H9 (cell line): ENCODE measurements around the gene SLC25A34. TPM values are rescaled to one million over a fixed set of nuclear protein-coding genes. Genes with fewer than 3 reads are reported as not detected.

Experiments
- DNase-seq: peaks from one replicate; pipeline ENCODE4 v3.0.0-alpha.2; 2017
- H2AFZ ChIP-seq: one replicate; pipeline ENCODE4 v1.6.1; 2013; ENCODE audit warnings: mild to moderate bottlenecking, low read length, control low read depth, moderate library complexity
- H2AK5ac ChIP-seq: 2 replicates; pipeline ENCODE4 v1.6.1; 2013; ENCODE audit warnings: low read length, control low read depth, mixed read lengths; ENCODE audit not compliant: insufficient read length
- H2BK120ac ChIP-seq: one replicate; pipeline ENCODE4 v1.6.1; 2013; ENCODE audit warnings: low read depth, mild to moderate bottlenecking, low read length, control low read depth, inconsistent platforms; ENCODE audit not compliant: poor library complexity, severe bottlenecking
- H2BK12ac ChIP-seq: 2 replicates; pipeline ENCODE4 v1.6.1; 2013; ENCODE audit warnings: low read length, control low read depth, mixed read lengths, low read depth; ENCODE audit not compliant: insufficient read length
- H2BK15ac ChIP-seq: 2 replicates; pipeline ENCODE4 v1.6.1; 2013; ENCODE audit warnings: low read depth, low read length, control low read depth
- H2BK20ac ChIP-seq: one replicate; pipeline ENCODE4 v1.6.1; 2013; ENCODE audit warnings: low read depth, mild to moderate bottlenecking, low read length, control low read depth, inconsistent platforms; ENCODE audit not compliant: poor library complexity, severe bottlenecking
- H2BK5ac ChIP-seq: 2 replicates; pipeline ENCODE4 v1.6.1; 2013; ENCODE audit warnings: low read length, control low read depth, mixed read lengths; ENCODE audit not compliant: insufficient read length
- H3K14ac ChIP-seq: 2 replicates; pipeline ENCODE4 v1.6.1; 2013; ENCODE audit warnings: low read length, control low read depth; ENCODE audit not compliant: insufficient read depth
- H3K18ac ChIP-seq: 2 replicates; pipeline ENCODE4 v1.6.1; 2013; ENCODE audit warnings: low read depth, mild to moderate bottlenecking, mixed read lengths, low read length, control low read depth; ENCODE audit not compliant: insufficient read length
- H3K23ac ChIP-seq: 2 replicates; pipeline ENCODE4 v1.6.1; 2013; ENCODE audit warnings: low read length, control low read depth, mixed read lengths, low read depth; ENCODE audit not compliant: insufficient read length
- H3K23me2 ChIP-seq: 2 replicates; pipeline ENCODE4 v1.6.1; 2013; ENCODE audit warnings: low read depth, mild to moderate bottlenecking, mixed read lengths, low read length, control low read depth; ENCODE audit not compliant: insufficient read length, poor library complexity, severe bottlenecking
- H3K27ac ChIP-seq: 2 replicates; pipeline ENCODE4 v1.5.1; 2013; ENCODE audit warnings: low read length, control low read depth, mixed read lengths, low read depth; ENCODE audit not compliant: insufficient read length
- H3K27me3 ChIP-seq: 2 replicates; pipeline ENCODE4 v1.6.1; 2013; ENCODE audit warnings: low read length, control low read depth, inconsistent platforms; ENCODE audit not compliant: insufficient read depth
- H3K4ac ChIP-seq: 2 replicates; pipeline ENCODE4 v1.6.1; 2013; ENCODE audit warnings: low read depth, mild to moderate bottlenecking, control low read depth, inconsistent platforms, low read length, moderate library complexity
- H3K4me1 ChIP-seq: 2 replicates; pipeline ENCODE4 v1.6.1; 2013; ENCODE audit warnings: low read length, control low read depth, inconsistent platforms; ENCODE audit not compliant: insufficient read depth
- H3K4me2 ChIP-seq: 2 replicates; pipeline ENCODE4 v1.6.1; 2013; ENCODE audit warnings: low read length, control low read depth, mixed read lengths; ENCODE audit not compliant: insufficient read length, insufficient read depth
- H3K56ac ChIP-seq: 2 replicates; pipeline ENCODE4 v1.6.1; 2013; ENCODE audit warnings: low read depth, mild to moderate bottlenecking, mixed read lengths, low read length, control low read depth; ENCODE audit not compliant: insufficient read length
- H3K79me1 ChIP-seq: 2 replicates; pipeline ENCODE4 v1.6.1; 2013; ENCODE audit warnings: low read depth, mild to moderate bottlenecking, moderate library complexity, low read length, control low read depth, inconsistent platforms; ENCODE audit not compliant: insufficient read depth, poor library complexity, severe bottlenecking
- H3K79me2 ChIP-seq: 2 replicates; pipeline ENCODE4 v1.6.1; 2013; ENCODE audit warnings: low read length, control low read depth, inconsistent platforms; ENCODE audit not compliant: insufficient read depth
- H3K9ac ChIP-seq: 2 replicates; pipeline ENCODE4 v1.6.1; 2013; ENCODE audit warnings: low read length, control low read depth, mixed read lengths; ENCODE audit not compliant: insufficient read length; ENCODE audit errors: extremely low read depth
- H3K9me3 ChIP-seq: one replicate; pipeline ENCODE4 v1.6.1; 2013; ENCODE audit warnings: low read depth, low read length, inconsistent platforms; ENCODE audit not compliant: control insufficient read depth
- H3T11ph ChIP-seq: one replicate; pipeline ENCODE4 v1.6.1; 2013; ENCODE audit warnings: mild to moderate bottlenecking, low read length, control low read depth, inconsistent platforms
- H4K20me1 ChIP-seq: one replicate; pipeline ENCODE4 v1.6.1; 2013; ENCODE audit not compliant: control insufficient read depth, insufficient read length, insufficient read depth
- H4K5ac ChIP-seq: 2 replicates; pipeline ENCODE4 v1.6.1; 2013; ENCODE audit warnings: low read depth, mild to moderate bottlenecking, mixed read lengths, low read length, control low read depth; ENCODE audit not compliant: insufficient read length
- H4K8ac ChIP-seq: replicated peaks from 2 replicates; pipeline ENCODE4 v1.6.1; 2013; ENCODE audit warnings: low read length, control low read depth, mixed read lengths, low read depth; ENCODE audit not compliant: insufficient read length
- H4K91ac ChIP-seq: 2 replicates; pipeline ENCODE4 v1.6.1; 2013; ENCODE audit warnings: low read depth, mild to moderate bottlenecking, moderate library complexity, mixed read lengths, low read length, control low read depth; ENCODE audit not compliant: insufficient read length
- H3K27ac Mint-ChIP-seq, 3 experiments: 2 replicates in 2 of 3; 3 replicates in 1 of 3; pipeline ENCODE4 v1.8.0; 2020 to 2021; ENCODE audit warnings: mixed read lengths in 3 of 3, mild to moderate bottlenecking in 1 of 3, moderate library complexity in 1 of 3
- H3K27me3 Mint-ChIP-seq: 2 replicates; pipeline ENCODE4 v1.8.0; 2021; ENCODE audit warnings: low read depth, mild to moderate bottlenecking, moderate library complexity, mixed read lengths
- H3K36me3 Mint-ChIP-seq, 3 experiments: 2 replicates in 2 of 3; 3 replicates in 1 of 3; pipeline ENCODE4 v1.8.0; 2020 to 2021; ENCODE audit warnings: low read depth in 3 of 3, mixed read lengths in 3 of 3; ENCODE audit not compliant: insufficient read depth in 1 of 3
- H3K4me1 Mint-ChIP-seq, 2 experiments: 2 replicates each; pipeline ENCODE4 v1.8.0; 2020; ENCODE audit warnings: mixed read lengths in 2 of 2
- H3K4me3 Mint-ChIP-seq, 2 experiments: 2 replicates in 1 of 2; 3 replicates in 1 of 2; pipeline ENCODE4 v1.8.0; 2020 to 2021; ENCODE audit warnings: mild to moderate bottlenecking in 2 of 2, mixed read lengths in 2 of 2, moderate library complexity in 1 of 2
- H3K9me3 Mint-ChIP-seq, 2 experiments: 2 replicates in 1 of 2; 3 replicates in 1 of 2; pipeline ENCODE4 v1.8.0; 2020; ENCODE audit warnings: mild to moderate bottlenecking in 2 of 2, mixed read lengths in 2 of 2, moderate library complexity in 1 of 2
- CTCF ChIP-seq: fragments of 200-600 bp; sonication (generic); conservative IDR thresholded peaks from 3 replicates; pipeline ENCODE4 v1.8.0; 2021; ENCODE audit warnings: antibody characterized with exemption, mild to moderate bottlenecking
- WGBS: extraction: QIAGEN DNeasy Blood & Tissue Kit; methylation state at CpG from one replicate; pipeline ENCODE4 v1.1.7; 2013; ENCODE audit warnings: missing lambda C conversion rate, low lambda C conversion rate, mixed read lengths; ENCODE audit not compliant: insufficient read length; ENCODE audit errors: extremely low coverage; 5-methylcytosine and 5-hydroxymethylcytosine counted together
- total RNA-seq: library from RNA; stranded (reverse); gene quantifications from 2 replicates; pipeline ENCODE4 v1.2.1, GENCODE V29; 2021

SLC25A34 gene
- total RNA-seq, 1 experiment from 2014 or later, result 1.5 TPM

DNA sequence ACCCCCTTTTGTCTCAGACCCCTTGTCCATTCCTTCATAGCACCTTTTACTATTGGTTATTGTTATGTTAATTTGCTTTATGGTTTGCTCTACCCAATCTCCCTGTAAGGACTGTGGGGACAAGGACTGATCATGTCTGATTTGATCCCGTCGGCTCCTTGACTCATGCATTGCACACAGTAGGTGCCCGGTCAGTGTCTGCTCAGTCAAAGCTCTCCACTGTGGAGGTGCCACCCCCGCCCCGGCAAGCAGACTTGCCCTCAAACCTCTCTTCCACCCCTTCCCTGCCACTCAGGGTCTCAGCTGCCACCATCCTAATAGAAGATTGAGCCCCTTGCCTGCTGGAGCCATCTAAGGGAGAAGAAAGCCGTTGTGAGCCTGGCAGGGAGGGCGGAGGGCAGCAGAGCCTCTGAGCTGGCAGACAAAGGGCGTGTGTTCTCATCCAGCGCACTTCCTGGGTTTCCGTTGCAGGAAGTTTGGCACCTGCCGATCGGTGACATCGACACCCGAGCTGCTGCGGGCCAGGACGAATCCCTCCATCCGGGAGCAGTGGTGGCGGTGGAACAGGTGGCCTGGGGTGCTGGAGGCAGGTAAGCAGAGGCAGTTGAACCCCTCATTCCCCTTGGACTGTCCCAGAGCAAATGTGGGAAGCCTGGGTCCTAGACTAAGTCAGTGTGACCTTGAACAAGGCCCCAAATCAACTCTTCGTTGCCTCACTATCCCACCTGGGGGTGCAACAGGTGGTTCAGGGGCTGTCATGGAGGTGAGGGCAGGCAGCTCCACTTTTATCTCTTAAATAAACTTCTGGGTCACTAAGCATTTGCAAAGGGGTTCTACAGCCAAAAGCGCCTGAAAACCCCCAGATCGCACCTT, 20.3 kb downstream of the SLC25A34 start:
- Histone ChIP-seq H3K4me2 (no peak overlapping the region), H2BK15ac (no peak overlapping the region), H2BK5ac (no peak overlapping the region), H3K9ac (no peak overlapping the region), H2BK120ac (no peak overlapping the region), H2AK5ac (no peak overlapping the region), H3K18ac (no peak overlapping the region), H3K27me3 (no peaks in the 10 kb centered on the region), H4K5ac (no peak overlapping the region), H3K27ac (no peak overlapping the region), H2BK12ac (no peak overlapping the region), H3K79me2 (peaks cover 12% of the 10 kb centered on the region; the same call in 1 of the 2 replicates), H3K23ac (no peak overlapping the region), H4K8ac (no peak overlapping the region), H3K23me2 (peaks cover 14% of the 10 kb centered on the region), H4K20me1 (no peaks in the 10 kb centered on the region), H2BK20ac (no peak overlapping the region), H2AFZ (no peak overlapping the region), H3K79me1 (no peaks in the 10 kb centered on the region), H4K91ac (no peak overlapping the region), H3K9me3 (no peaks in the 10 kb centered on the region), H3K4me1 (peaks cover 18% of the 10 kb centered on the region; the same call in 1 of the 2 replicates), H3K14ac (no peak overlapping the region), H3K56ac (no peak overlapping the region), H3K4ac (no peak overlapping the region), H3T11ph (no peak overlapping the region)
- peak overlapping the region; percentile 18 to 50; a peak in 2 of 5 replicates for H3K4me3 Mint-ChIP-seq
- no peak for TF ChIP-seq CTCF
- peak; percentile 63 for DNase-seq
- peaks cover 0 to 3% (median 2%) of the 10 kb centered on the region in 3 experiments; a peak in 4 of 7 replicates for H3K36me3 Mint-ChIP-seq
- H3K4me1 Mint-ChIP-seq, result peaks cover 33 to 42% of the 10 kb centered on the region in 2 experiments
- no CpG with 5 or more reads among the region's 21 CpGs for WGBS
- no peaks in the 10 kb centered on the region for H3K9me3 Mint-ChIP-seq
- peaks cover 23% of the 10 kb centered on the region for H3K27me3 Mint-ChIP-seq
- H3K27ac Mint-ChIP-seq, result no peak overlapping the region
